ENCODE data around the gene TRABD.
"Not testable (repeated sequence)": the region's sequence is repeated elsewhere in the genome, so short reads cannot be mapped to it uniquely, and the experiment has no call there.

The TRABD gene

DNA sequence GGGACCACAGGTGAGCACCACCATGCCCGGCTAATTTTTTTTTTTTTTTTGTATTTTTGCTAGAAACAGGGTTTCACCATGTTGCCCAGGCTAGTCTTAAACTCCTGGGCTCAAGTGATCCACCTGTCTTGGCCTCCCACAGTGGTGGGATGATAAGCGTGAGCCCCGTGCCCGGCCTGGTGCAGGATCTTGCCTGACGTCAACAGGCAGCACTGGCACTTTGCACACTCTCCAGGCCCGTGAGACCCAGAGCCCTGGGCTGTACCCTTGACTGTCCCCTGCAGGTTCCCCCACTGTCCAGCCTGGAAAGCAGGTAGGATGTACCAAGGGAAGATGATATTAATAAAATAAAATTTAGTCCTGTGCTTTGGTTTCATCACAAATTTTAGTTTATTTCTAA is 44.3 kb upstream of the TRABD start:
- TF ChIP-seq, protein P1, sequence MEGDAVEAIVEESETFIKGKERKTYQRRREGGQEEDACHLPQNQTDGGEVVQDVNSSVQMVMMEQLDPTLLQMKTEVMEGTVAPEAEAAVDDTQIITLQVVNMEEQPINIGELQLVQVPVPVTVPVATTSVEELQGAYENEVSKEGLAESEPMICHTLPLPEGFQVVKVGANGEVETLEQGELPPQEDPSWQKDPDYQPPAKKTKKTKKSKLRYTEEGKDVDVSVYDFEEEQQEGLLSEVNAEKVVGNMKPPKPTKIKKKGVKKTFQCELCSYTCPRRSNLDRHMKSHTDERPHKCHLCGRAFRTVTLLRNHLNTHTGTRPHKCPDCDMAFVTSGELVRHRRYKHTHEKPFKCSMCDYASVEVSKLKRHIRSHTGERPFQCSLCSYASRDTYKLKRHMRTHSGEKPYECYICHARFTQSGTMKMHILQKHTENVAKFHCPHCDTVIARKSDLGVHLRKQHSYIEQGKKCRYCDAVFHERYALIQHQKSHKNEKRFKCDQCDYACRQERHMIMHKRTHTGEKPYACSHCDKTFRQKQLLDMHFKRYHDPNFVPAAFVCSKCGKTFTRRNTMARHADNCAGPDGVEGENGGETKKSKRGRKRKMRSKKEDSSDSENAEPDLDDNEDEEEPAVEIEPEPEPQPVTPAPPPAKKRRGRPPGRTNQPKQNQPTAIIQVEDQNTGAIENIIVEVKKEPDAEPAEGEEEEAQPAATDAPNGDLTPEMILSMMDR (IDR thresholded peaks at IDR 0.05; ENCODE audit: low read depth, low read length): no peak
- DNase-seq (ENCODE audit: low read depth in 2 of 2): no peak

DNA sequence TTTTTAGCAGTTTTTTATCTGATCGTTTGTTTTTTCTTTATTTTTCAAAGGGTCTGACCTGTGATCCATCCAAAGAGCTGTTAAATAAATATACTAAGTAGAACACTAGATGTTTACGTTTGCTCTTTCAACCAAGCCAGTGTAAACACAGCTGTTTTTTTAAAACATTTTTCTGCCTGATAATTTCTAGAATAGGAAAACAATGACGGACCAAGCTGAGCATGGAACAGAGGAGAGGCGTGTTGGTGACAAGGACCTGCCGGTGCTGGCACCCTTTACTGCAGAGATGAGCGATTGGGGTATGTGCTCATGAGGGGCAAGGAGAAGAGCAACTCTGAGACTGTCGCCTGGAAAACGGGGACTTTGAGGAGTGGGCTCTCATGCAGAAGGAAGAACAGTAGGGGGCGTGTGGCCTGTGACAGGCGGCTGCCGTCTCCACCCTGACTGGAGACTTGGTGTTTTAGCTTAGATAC is 43.8 kb upstream of the TRABD start:
- no peak for DNase-seq (ENCODE audit: low read depth in 2 of 2)
- no peak overlapping the region for H3K4me3 ChIP-seq (replicated peaks in 1 of 2; ENCODE audit: low read depth in 2 of 2, low read length in 2 of 2)
- TF ChIP-seq, protein P1 (IDR thresholded peaks at IDR 0.05; ENCODE audit: low read depth, low read length): no peak

More for the DNA sequence above, 44.3 kb upstream of the TRABD start:
- no peak overlapping the region for H3K4me3 ChIP-seq (replicated peaks in 1 of 2; ENCODE audit: low read depth in 2 of 2, low read length in 2 of 2)

DNA sequence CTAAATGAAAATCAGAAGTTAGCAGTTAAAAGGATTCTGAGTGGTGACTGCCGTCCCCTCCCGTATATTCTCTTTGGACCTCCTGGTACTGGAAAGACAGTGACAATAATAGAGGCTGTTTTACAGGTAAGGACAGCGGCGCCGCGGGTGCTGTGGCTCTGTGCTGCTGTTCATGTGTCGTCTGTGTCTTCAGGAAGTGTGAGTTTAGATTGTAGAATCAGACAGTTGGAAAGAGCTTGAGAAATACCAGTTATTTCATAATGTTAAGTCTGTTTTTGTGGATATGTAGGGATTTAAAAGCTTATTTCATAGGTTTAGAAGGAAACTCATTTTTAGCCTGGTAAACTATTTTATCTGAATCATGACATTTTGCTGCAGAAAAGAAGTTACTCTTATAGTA is 42.6 kb upstream of the TRABD start:
- TF ChIP-seq, protein P1 (IDR thresholded peaks at IDR 0.05; ENCODE audit: low read depth, low read length): no peak
- no peak for DNase-seq (ENCODE audit: low read depth in 2 of 2)
- H3K4me3 ChIP-seq (replicated peaks in 1 of 2; ENCODE audit: low read depth in 2 of 2, low read length in 2 of 2): no peak overlapping the region

DNA sequence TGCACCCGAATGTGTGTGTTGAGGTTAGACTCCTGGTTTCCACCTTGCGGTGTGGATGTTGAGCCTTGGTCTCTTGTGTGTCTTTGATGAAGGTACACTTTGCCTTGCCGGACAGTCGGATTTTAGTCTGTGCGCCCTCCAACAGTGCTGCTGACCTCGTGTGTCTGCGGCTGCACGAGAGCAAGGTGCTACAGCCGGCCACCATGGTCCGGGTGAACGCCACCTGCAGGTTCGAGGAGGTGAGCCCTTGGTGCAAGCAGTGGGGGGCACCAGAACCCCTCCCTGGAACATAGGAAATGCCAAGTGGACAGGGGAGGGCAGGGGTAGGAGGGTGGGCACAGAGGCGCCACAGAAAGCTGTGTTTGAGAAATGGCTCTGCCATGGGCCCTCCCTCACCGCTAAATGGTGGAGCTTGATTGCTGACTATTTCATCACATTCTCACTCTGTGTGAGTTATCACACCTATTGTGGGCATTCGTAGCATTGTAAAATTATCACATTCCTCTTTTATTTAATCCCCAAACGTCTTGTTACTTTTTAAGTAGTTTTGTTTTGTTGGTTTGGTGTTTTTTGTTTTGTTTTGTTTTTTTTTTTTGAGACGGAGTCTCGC is 41.6 kb upstream of the TRABD start:
- no peak overlapping the region for H3K4me3 ChIP-seq (replicated peaks in 1 of 2; ENCODE audit: low read depth in 2 of 2, low read length in 2 of 2)
- TF ChIP-seq, protein P1 (IDR thresholded peaks at IDR 0.05; ENCODE audit: low read depth, low read length): no peak
- no peak for DNase-seq (ENCODE audit: low read depth in 2 of 2)

DNA sequence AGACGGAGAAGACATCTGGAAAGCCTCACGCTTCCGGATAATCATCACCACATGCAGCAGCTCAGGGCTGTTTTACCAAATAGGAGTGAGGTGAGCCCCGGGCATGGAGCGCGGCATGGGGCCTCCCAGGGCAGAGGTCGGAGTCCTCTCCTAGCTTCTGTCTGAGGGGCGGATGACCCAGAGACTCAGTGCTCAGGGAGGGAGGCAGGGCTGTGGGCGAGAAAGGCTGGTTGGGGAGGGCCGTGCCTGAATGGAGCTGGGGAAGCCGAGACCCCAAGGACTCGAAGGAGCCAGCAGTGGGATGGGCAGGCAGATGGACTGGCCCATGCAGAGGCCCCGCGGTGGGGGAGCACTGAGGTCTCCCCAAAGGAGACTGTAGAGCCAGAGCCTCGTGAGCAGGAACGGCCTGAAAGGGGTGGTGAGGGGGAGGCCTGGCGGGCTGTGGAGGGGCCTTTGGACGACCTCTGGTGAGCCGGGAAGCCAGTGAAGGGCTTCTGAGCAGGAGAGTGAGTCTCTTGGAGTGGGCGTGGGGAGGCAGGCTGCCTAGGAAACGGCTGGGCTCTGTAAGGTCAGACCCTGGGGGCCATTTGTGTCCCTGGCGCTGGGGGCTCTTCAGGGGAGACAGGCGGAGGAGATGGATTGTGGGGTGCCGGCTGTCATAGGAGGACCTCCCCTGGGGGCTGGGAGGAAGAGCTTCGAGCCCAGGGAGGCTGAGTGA is 39.8 kb upstream of the TRABD start:
- TF ChIP-seq, protein P1 (IDR thresholded peaks at IDR 0.05; ENCODE audit: low read depth, low read length): no peak
- no peak for DNase-seq (ENCODE audit: low read depth in 2 of 2)
- H3K4me3 ChIP-seq (replicated peaks in 1 of 2; ENCODE audit: low read depth in 2 of 2, low read length in 2 of 2): no peak overlapping the region

DNA sequence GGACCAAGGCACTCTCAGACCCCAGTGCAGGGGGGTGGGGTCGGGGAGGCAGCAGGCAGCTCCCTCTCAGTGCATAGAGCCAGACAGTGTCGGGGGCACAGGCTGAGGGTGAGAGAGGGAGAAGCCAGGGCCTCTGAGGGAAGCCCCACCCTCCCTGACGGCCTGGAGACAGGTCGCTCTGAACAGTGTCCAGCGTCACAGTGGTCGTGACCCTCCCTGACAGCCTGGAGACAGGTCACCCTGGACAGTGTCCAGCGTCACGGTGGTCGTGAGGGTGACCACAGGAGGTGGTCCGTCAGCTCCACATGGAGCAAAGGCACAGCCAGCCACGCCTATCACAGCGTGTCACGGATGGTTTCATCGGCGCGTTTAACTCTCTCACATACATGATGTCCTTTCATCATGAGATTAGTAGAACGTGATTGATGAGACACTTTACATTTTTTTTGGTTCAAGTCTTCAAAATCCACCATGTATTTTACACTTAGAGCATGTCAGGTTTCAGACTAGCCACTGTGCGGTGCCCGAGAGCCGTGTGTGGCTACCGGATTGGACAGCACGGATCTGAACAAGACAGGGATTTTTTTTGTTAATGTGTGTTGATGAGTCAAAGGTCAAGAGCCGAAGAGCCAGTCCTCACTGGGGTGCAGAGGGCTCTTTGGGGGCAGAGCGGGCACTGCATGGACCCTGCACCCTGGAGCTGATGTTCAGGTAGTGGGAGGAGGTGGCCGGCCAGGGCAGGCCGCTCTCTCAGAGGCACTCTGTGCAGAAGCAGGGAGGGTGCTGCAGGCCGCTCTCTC is 39.1 kb upstream of the TRABD start:
- no peak overlapping the region for H3K4me3 ChIP-seq (replicated peaks in 1 of 2; ENCODE audit: low read depth in 2 of 2, low read length in 2 of 2)
- peak; percentile 82 to 84 for DNase-seq (ENCODE audit: low read depth in 2 of 2)
- TF ChIP-seq, protein P1 (IDR thresholded peaks at IDR 0.05; ENCODE audit: low read depth, low read length): peak; percentile 99

DNA sequence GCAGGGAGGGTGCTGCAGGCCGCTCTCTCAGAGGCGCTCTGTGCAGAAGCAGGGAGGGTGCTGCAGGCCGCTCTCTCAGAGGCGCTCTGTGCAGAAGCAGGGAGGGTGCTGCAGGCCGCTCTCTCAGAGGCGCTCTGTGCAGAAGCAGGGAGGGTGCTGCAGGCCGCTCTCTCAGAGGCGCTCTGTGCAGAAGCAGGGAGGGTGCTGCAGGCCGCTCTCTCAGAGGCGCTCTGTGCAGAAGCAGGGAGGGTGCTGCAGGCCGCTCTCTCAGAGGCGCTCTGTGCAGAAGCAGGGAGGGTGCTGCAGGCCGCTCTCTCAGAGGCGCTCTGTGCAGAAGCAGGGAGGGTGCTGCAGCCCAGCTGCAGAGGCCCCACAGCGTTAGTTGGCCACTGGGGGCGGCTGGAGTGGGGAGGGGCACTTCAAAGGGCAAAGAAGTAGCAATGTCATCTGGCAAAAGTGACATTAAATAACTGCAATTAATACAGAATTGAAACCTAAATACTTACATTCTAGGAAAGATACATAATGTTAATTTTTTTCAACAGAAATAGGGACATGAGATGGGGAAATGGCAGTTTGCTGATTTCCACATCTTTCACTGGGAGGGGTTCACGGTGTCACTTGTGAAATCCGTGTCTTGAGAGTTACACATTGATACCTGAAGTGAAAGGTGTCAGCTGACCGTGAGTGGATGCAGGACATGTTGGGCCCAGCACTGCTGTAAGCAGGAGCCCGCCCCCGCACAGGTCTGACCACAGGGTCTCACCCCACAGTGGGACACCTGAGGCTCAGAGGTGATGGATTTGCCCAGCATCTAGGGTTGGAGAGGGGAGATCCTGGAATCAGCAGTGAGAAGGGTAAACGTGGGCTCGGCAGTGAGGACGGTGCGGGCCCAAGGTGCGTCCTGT is 38.2 kb upstream of the TRABD start:
- DNase-seq (ENCODE audit: low read depth in 2 of 2); H3K4me3 ChIP-seq (replicated peaks in 1 of 2; ENCODE audit: low read depth in 2 of 2, low read length in 2 of 2): not testable (repeated sequence)

Measured in cardiac fibroblast (primary cell).